ENCODE results near the gene SERGEF.

SERGEF gene

GRCh38 chr11:17753153-17753552 is 259.7 kb downstream of the SERGEF start:
- Histone ChIP-seq H3K36me3 (peaks cover 11% of the 10 kb centered on the region), H3K4me3 (ENCODE audit: low read depth, low read length) (no peak overlapping the region), H3K9me3 (ENCODE audit: severe bottlenecking) (no peaks in the 10 kb centered on the region), H3K27ac (no peak overlapping the region), H3K27me3 (ENCODE audit: insufficient read depth, low read depth, severe bottlenecking) (no peaks in the 10 kb centered on the region)
- DNase-seq: no peak
- no peak for TF ChIP-seq CTCF (IDR thresholded peaks at IDR 0.05; ENCODE audit: low read depth, low read length)

GRCh38 chr11:17752144-17752543 is 260.7 kb downstream of the SERGEF start:
- no peak overlapping the region for H3K4me3 ChIP-seq (ENCODE audit: low read depth, low read length)
- H3K27me3 ChIP-seq (ENCODE audit: insufficient read depth, low read depth, severe bottlenecking): no peaks in the 10 kb centered on the region
- no peak for TF ChIP-seq CTCF (IDR thresholded peaks at IDR 0.05; ENCODE audit: low read depth, low read length)
- DNase-seq: no peak
- H3K36me3 ChIP-seq: peaks cover 13% of the 10 kb centered on the region
- H3K9me3 ChIP-seq (ENCODE audit: severe bottlenecking): no peaks in the 10 kb centered on the region
- no peak overlapping the region for H3K27ac ChIP-seq

GRCh38 chr11:17751558-17751957 is 261.3 kb downstream of the SERGEF start:
- no peaks in the 10 kb centered on the region for H3K9me3 ChIP-seq (ENCODE audit: severe bottlenecking)
- H3K27me3 ChIP-seq (ENCODE audit: insufficient read depth, low read depth, severe bottlenecking): no peaks in the 10 kb centered on the region
- no peak overlapping the region for H3K27ac ChIP-seq
- no peak for TF ChIP-seq CTCF (IDR thresholded peaks at IDR 0.05; ENCODE audit: low read depth, low read length)
- H3K4me3 ChIP-seq (ENCODE audit: low read depth, low read length): no peak overlapping the region
- no peak for DNase-seq
- peaks cover 17% of the 10 kb centered on the region for H3K36me3 ChIP-seq

GRCh38 chr11:17750801-17751165 is 262.1 kb downstream of the SERGEF start:
- H3K36me3 ChIP-seq: peaks cover 19% of the 10 kb centered on the region
- no peaks in the 10 kb centered on the region for H3K27me3 ChIP-seq (ENCODE audit: insufficient read depth, low read depth, severe bottlenecking)
- H3K27ac ChIP-seq: no peak overlapping the region
- H3K9me3 ChIP-seq (ENCODE audit: severe bottlenecking): no peaks in the 10 kb centered on the region
- DNase-seq: no peak
- H3K4me3 ChIP-seq (ENCODE audit: low read depth, low read length): no peak overlapping the region
- TF ChIP-seq CTCF (IDR thresholded peaks at IDR 0.05; ENCODE audit: low read depth, low read length): no peak

GRCh38 chr11:17750013-17750800 is 262.6 kb downstream of the SERGEF start:
- H3K9me3 ChIP-seq (ENCODE audit: severe bottlenecking): no peaks in the 10 kb centered on the region
- TF ChIP-seq CTCF (IDR thresholded peaks at IDR 0.05; ENCODE audit: low read depth, low read length): no peak
- no peak for DNase-seq
- H3K27ac ChIP-seq: no peak overlapping the region
- H3K27me3 ChIP-seq (ENCODE audit: insufficient read depth, low read depth, severe bottlenecking): no peaks in the 10 kb centered on the region
- peaks cover 19% of the 10 kb centered on the region for H3K36me3 ChIP-seq
- no peak overlapping the region for H3K4me3 ChIP-seq (ENCODE audit: low read depth, low read length)

All from WERI-Rb-1 (cell line).